Measurements from ENCODE around the gene COA5.
A peak's percentile ranks its signal among the peaks of the same experiment; 100 is the strongest.

The COA5 gene

DNA sequence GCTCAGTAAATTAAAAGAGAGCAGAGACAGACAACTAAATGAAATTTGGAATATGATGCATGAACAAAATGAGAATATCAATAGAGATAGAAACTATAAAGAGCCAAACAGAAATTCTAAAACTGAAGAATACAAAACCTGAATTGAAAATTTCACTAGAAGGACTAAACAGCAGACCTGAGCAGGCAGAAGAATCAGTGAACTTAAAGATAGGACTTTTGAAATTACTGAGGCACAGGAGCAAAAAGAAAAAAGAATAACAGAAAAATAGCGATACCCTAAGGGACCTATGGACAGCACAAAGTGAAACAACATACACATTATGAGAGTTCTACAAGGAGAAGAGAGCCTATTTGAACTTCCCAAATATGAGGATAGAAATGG is 41.7 kb upstream of the COA5 start:
- no peaks in the 10 kb centered on the region for H3K27me3 ChIP-seq (ENCODE audit: low read depth, low read length)
- no peak for TF ChIP-seq EZH2phosphoT487 (IDR thresholded peaks at IDR 0.05; ENCODE audit: low read depth)
- TF ChIP-seq, protein P1, sequence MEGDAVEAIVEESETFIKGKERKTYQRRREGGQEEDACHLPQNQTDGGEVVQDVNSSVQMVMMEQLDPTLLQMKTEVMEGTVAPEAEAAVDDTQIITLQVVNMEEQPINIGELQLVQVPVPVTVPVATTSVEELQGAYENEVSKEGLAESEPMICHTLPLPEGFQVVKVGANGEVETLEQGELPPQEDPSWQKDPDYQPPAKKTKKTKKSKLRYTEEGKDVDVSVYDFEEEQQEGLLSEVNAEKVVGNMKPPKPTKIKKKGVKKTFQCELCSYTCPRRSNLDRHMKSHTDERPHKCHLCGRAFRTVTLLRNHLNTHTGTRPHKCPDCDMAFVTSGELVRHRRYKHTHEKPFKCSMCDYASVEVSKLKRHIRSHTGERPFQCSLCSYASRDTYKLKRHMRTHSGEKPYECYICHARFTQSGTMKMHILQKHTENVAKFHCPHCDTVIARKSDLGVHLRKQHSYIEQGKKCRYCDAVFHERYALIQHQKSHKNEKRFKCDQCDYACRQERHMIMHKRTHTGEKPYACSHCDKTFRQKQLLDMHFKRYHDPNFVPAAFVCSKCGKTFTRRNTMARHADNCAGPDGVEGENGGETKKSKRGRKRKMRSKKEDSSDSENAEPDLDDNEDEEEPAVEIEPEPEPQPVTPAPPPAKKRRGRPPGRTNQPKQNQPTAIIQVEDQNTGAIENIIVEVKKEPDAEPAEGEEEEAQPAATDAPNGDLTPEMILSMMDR (IDR thresholded peaks at IDR 0.05; ENCODE audit: low read depth, low read length), result no peak
- H3K4me1 ChIP-seq (ENCODE audit: low read length), result no peaks in the 10 kb centered on the region
- no peaks in the 10 kb centered on the region for H4K20me1 ChIP-seq (ENCODE audit: insufficient read depth, low read length)
- H3K4me2 ChIP-seq (ENCODE audit: low read length), result no peak overlapping the region
- H3K79me2 ChIP-seq (ENCODE audit: low read length), result no peaks in the 10 kb centered on the region
- no peaks in the 10 kb centered on the region for H3K9me3 ChIP-seq (ENCODE audit: insufficient read depth, low read length)
- no peak overlapping the region for H3K27ac ChIP-seq (ENCODE audit: low read length)
- no peak overlapping the region for H2AFZ ChIP-seq (ENCODE audit: low read depth, low read length)
- H3K36me3 ChIP-seq (replicated peaks; ENCODE audit: low read depth, low read length), result no peaks in the 10 kb centered on the region
- no peak overlapping the region for H3K4me3 ChIP-seq (ENCODE audit: low read length)
- H3K9ac ChIP-seq (ENCODE audit: low read length), result no peak overlapping the region

DNA sequence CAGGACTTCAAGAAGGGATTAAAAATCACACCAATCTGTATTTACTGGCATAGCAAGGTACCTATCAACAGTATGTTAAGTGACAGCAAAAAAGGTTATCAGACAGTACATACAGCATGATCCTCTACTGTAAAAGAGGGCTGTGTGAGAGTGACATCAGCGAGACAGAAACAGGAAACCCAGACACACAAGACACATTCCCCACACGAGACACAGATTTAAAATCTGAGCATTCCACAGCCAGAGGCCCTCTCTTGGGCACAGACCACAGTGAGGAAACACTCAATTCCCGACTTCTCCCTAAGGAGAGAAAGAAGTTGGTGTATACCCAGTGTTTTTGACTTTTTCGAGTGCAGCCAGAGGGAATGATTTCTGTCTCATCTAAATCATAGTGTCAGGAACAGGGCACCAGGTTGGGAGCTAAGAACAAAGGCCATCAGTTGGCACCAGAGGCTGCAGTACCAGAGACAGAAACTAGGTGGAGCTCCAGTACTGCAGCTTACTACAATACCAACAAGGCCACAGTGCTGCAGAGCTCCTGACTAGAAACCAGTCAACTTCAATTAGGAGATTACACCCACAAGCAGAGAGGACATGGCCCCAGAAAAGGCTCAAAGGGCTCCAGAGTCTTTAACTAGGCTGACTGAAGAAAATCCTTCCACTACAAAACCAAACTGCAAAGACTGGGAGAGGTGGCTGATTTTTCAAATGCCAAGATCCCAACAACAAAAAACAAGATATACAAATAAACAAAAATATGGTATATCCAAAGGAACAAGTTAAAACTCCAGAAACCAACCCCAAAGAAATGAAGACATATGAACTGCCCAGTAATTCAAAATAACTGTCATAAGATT is 41.1 kb upstream of the COA5 start:
- Histone ChIP-seq H3K36me3 (replicated peaks; ENCODE audit: low read depth, low read length) (no peaks in the 10 kb centered on the region), H3K4me3 (ENCODE audit: low read length) (no peak overlapping the region), H3K79me2 (ENCODE audit: low read length) (no peaks in the 10 kb centered on the region), H3K4me1 (ENCODE audit: low read length) (no peaks in the 10 kb centered on the region), H3K4me2 (ENCODE audit: low read length) (no peak overlapping the region), H3K27ac (ENCODE audit: low read length) (no peak overlapping the region), H4K20me1 (ENCODE audit: insufficient read depth, low read length) (no peaks in the 10 kb centered on the region), H3K9me3 (ENCODE audit: insufficient read depth, low read length) (no peaks in the 10 kb centered on the region), H3K9ac (ENCODE audit: low read length) (no peak overlapping the region), H3K27me3 (ENCODE audit: low read depth, low read length) (no peaks in the 10 kb centered on the region), H2AFZ (ENCODE audit: low read depth, low read length) (no peak overlapping the region)
- TF ChIP-seq, protein P1 (IDR thresholded peaks at IDR 0.05; ENCODE audit: low read depth, low read length), result peak; percentile 90
- TF ChIP-seq EZH2phosphoT487 (IDR thresholded peaks at IDR 0.05; ENCODE audit: low read depth), result no peak

GRCh38 chr2:98648451-98648850 is 40.1 kb upstream of the COA5 start:
- Histone ChIP-seq H3K27ac (ENCODE audit: low read length) (no peak overlapping the region), H3K9ac (ENCODE audit: low read length) (no peak overlapping the region), H3K4me2 (ENCODE audit: low read length) (no peak overlapping the region), H3K9me3 (ENCODE audit: insufficient read depth, low read length) (no peaks in the 10 kb centered on the region), H3K27me3 (ENCODE audit: low read depth, low read length) (no peaks in the 10 kb centered on the region), H3K4me3 (ENCODE audit: low read length) (no peak overlapping the region), H4K20me1 (ENCODE audit: insufficient read depth, low read length) (no peaks in the 10 kb centered on the region), H3K36me3 (replicated peaks; ENCODE audit: low read depth, low read length) (no peaks in the 10 kb centered on the region), H3K79me2 (ENCODE audit: low read length) (no peaks in the 10 kb centered on the region), H2AFZ (ENCODE audit: low read depth, low read length) (no peak overlapping the region), H3K4me1 (ENCODE audit: low read length) (peaks cover 7% of the 10 kb centered on the region)
- TF ChIP-seq EZH2phosphoT487 (IDR thresholded peaks at IDR 0.05; ENCODE audit: low read depth), result no peak
- TF ChIP-seq, protein P1 (IDR thresholded peaks at IDR 0.05; ENCODE audit: low read depth, low read length), result no peak

- Histone ChIP-seq H3K4me3 (ENCODE audit: low read length) (no peak overlapping the region), H3K36me3 (replicated peaks; ENCODE audit: low read depth, low read length) (no peaks in the 10 kb centered on the region), H3K27me3 (ENCODE audit: low read depth, low read length) (no peaks in the 10 kb centered on the region), H3K4me1 (ENCODE audit: low read length) (peaks cover 10% of the 10 kb centered on the region), H4K20me1 (ENCODE audit: insufficient read depth, low read length) (no peaks in the 10 kb centered on the region), H2AFZ (ENCODE audit: low read depth, low read length) (no peak overlapping the region), H3K27ac (ENCODE audit: low read length) (no peak overlapping the region), H3K9ac (ENCODE audit: low read length) (no peak overlapping the region), H3K4me2 (ENCODE audit: low read length) (no peak overlapping the region), H3K9me3 (ENCODE audit: insufficient read depth, low read length) (no peaks in the 10 kb centered on the region), H3K79me2 (ENCODE audit: low read length) (no peaks in the 10 kb centered on the region)
- TF ChIP-seq, protein P1 (IDR thresholded peaks at IDR 0.05; ENCODE audit: low read depth, low read length), result no peak
- no peak for TF ChIP-seq EZH2phosphoT487 (IDR thresholded peaks at IDR 0.05; ENCODE audit: low read depth)
These were observed 39.3 kb upstream of the COA5 start for GRCh38 chr2:98647636-98648035.

All from OCI-LY3 (cell line).